PFSK-1 (cell line): ENCODE results near the gene CEP19.

Experiments
- FOXP2 ChIP-seq: optimal IDR thresholded peaks from 2 replicates; pipeline ENCODE3; 2011; ENCODE audit warnings: borderline replicate concordance, control low read depth, inconsistent platforms; ENCODE audit not compliant: insufficient read depth; ENCODE audit errors: extremely low read length, extremely low read depth
- POLR2AphosphoS5 ChIP-seq: IDR thresholded peaks from 2 replicates; pipeline ENCODE4 v1.6.1; 2012; ENCODE audit warnings: low read depth, mild to moderate bottlenecking, control low read depth, low read length, moderate library complexity
- SIN3A ChIP-seq: IDR thresholded peaks from 2 replicates; pipeline ENCODE4 v1.6.1; 2012; ENCODE audit warnings: mild to moderate bottlenecking, low read length, moderate library complexity, borderline replicate concordance; ENCODE audit not compliant: insufficient read depth
- TAF1 ChIP-seq: IDR thresholded peaks from 2 replicates; pipeline ENCODE4 v1.6.1; 2012; ENCODE audit warnings: low read length, control low read depth, borderline replicate concordance; ENCODE audit not compliant: insufficient read depth
- TF ChIP-seq, protein P1 (sequence below), 2 experiments: IDR thresholded peaks; 2 replicates each; pipeline versions ENCODE4 v1.6.1 to v1.8.0; 2011 to 2012; ENCODE audit warnings: low read depth in 2 of 2, low read length in 2 of 2, control low read depth in 1 of 2, inconsistent platforms in 1 of 2, mild to moderate bottlenecking in 1 of 2, moderate library complexity in 1 of 2; ENCODE audit not compliant: insufficient read depth in 1 of 2

Gene CEP19

DNA sequence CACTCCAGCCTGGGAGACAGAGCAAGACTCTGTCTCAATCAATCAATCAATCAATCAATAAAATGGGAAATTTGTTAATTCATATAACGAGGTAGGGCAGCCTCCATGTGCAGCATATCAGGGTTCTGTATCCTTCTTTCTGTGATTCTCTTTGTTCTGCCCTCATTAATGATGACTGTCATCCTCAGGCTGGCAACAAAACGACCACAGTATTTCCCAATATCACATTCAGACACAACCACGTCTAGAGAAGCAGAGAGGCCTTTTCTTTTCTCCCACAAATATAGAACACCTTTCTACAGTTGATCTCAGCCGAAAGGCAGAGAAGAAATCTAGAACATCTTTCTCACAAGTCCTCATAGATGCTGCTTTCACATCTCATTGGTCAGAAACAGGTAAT, 11.2 kb downstream of the CEP19 start:
- TF ChIP-seq TAF1 (no peak), FOXP2 (no peak), POLR2AphosphoS5 (no peak)
- TF ChIP-seq, protein P1, sequence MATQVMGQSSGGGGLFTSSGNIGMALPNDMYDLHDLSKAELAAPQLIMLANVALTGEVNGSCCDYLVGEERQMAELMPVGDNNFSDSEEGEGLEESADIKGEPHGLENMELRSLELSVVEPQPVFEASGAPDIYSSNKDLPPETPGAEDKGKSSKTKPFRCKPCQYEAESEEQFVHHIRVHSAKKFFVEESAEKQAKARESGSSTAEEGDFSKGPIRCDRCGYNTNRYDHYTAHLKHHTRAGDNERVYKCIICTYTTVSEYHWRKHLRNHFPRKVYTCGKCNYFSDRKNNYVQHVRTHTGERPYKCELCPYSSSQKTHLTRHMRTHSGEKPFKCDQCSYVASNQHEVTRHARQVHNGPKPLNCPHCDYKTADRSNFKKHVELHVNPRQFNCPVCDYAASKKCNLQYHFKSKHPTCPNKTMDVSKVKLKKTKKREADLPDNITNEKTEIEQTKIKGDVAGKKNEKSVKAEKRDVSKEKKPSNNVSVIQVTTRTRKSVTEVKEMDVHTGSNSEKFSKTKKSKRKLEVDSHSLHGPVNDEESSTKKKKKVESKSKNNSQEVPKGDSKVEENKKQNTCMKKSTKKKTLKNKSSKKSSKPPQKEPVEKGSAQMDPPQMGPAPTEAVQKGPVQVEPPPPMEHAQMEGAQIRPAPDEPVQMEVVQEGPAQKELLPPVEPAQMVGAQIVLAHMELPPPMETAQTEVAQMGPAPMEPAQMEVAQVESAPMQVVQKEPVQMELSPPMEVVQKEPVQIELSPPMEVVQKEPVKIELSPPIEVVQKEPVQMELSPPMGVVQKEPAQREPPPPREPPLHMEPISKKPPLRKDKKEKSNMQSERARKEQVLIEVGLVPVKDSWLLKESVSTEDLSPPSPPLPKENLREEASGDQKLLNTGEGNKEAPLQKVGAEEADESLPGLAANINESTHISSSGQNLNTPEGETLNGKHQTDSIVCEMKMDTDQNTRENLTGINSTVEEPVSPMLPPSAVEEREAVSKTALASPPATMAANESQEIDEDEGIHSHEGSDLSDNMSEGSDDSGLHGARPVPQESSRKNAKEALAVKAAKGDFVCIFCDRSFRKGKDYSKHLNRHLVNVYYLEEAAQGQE (IDR thresholded peaks at IDR 0.05; ENCODE audit: insufficient read depth in 1 of 2, low read depth in 2 of 2, low read length in 2 of 2) = no peak

GRCh38 chr3:196699749-196700148, 12.3 kb downstream of the CEP19 start:
- TF ChIP-seq TAF1 = no peak
- no peak for TF ChIP-seq FOXP2
- no peak for TF ChIP-seq POLR2AphosphoS5
- TF ChIP-seq, protein P1 (IDR thresholded peaks at IDR 0.05; ENCODE audit: insufficient read depth in 1 of 2, low read depth in 2 of 2, low read length in 2 of 2) = no peak
- no peak for TF ChIP-seq SIN3A

- TF ChIP-seq TAF1 = no peak
- TF ChIP-seq FOXP2 = no peak
- TF ChIP-seq, protein P1 (IDR thresholded peaks at IDR 0.05; ENCODE audit: insufficient read depth in 1 of 2, low read depth in 2 of 2, low read length in 2 of 2) = no peak
- no peak for TF ChIP-seq SIN3A
- no peak for TF ChIP-seq POLR2AphosphoS5
Measured at GRCh38 chr3:196697270-196697669, 14.8 kb downstream of the CEP19 start.

GRCh38 chr3:196695849-196696226, 16.2 kb downstream of the CEP19 start:
- no peak for TF ChIP-seq FOXP2
- TF ChIP-seq, protein P1 (IDR thresholded peaks at IDR 0.05; ENCODE audit: insufficient read depth in 1 of 2, low read depth in 2 of 2, low read length in 2 of 2) = no peak
- TF ChIP-seq POLR2AphosphoS5 = no peak
- no peak for TF ChIP-seq SIN3A
- no peak for TF ChIP-seq TAF1

DNA sequence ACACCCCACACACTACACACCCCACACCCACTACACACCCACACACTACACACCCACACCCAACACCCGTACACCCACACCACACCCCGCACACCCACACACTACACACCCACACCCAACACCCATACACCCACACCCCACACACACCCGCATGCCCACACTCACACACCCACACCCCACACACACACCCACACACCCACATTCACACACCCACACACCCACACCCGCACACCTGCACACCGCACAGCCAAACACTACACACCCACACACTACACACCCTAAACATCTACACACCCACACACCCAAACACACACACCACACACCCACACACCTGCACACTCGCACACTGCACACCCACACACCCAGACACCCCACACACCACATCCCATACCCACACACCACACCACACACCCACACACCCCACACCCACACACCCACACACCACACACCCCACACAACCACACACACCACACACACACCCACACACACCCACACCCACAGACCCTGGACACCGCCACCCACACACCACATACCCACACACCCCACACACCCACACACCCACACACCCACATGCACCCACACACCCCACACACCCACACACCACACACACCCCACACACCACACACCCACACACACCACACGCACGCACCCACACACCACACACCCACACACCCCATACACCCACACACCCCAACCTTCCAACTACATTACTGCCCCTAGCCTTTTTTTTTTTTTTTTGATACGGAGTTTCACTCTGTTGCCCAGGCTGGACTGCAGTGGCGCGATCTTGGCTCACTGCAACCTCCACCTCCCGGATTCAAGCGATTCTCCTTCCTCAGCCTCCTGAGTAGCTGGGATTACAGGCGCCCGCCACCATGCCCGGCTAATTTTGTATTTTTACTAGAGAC, 16.9 kb downstream of the CEP19 start:
- TF ChIP-seq SIN3A (no peak), TAF1 (no peak), POLR2AphosphoS5 (no peak), FOXP2 (no peak)
- TF ChIP-seq, protein P1 (IDR thresholded peaks at IDR 0.05; ENCODE audit: insufficient read depth in 1 of 2, low read depth in 2 of 2, low read length in 2 of 2) = no peak
